GM18861 (cell line): ENCODE results near the gene EMC6.

Experiments
- ATAC-seq: cut with Tn5 transposase; IDR thresholded peaks from one replicate; pipeline ENCODE4 v1.9.1; 2021; ENCODE audit not compliant: unreplicated experiment

Gene EMC6

DNA sequence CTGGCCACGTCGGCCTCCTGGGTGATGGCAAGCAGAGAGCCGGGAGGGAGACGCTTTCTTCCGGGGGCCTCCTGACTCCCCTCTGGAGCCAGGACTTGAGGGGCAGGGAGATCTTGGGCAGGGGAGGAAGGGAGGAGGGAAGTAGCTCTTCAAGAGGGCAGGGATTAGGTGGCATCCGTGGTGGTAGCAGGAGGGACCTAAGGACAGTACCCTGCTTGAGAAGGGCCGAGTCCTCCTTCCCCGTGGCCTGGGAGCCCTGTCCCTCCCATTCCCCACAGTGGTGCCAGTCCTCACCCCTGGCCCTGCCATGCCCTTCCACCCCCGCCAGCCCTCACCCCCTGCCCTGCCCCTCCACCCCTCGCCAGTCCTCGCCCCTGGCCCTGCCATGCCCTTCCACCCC is 12.8 kb upstream of the EMC6 start:
- ATAC-seq, result no peak

DNA sequence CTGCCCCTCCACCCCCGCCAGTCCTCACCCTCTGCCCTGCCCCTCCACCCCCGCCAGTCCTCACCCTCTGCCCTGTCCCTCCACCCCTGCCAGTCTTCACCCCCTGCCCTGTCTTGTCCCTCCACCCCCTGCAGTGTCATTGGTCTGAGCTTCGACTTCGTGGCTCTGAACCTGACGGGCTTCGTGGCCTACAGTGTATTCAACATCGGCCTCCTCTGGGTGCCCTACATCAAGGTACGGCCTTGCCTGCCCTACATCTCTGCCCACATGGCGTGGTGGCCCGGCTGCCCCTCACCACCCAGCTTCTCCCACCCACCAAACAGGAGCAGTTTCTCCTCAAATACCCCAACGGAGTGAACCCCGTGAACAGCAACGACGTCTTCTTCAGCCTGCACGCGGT is 12.3 kb upstream of the EMC6 start:
- ATAC-seq, result no peak

DNA sequence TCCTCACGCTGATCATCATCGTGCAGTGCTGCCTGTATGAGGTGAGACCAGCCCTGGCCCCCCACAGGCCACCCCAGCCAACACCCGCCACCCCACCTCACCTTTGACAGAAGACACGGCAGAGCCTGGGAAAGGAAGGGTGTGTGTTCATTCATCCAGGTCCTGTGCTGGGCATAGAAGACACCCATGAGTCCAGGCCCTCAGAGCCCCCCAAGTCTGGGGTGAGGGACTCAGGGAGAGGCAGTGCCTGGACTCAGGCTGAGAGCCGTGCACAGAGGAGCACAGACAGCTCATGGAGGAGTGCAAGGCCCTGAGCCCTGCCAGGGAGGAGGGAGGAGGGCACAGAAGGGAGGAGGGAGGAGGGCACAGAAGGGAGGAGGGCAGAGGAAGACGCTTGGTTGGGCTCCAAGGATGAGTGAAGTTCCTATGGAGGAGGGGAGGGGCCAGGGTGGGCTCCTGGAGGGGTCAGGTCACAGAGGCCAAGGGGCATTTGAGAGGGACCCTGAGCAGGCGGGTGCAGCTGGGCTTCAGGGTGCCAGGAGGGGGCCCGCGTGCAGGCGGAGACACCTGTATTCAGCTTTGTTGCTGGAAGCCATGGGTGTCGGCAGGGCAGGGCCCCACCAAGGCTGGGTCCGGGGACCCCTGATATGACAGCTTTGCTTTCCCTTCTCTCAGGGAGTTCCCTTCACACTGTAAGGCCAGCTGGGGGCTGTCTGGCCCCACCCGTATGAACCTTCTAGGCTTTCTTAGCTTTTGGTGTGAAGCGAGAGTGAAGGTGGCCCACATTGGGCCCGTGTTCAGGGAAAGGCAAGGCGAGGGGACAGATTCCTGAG is 11.6 kb upstream of the EMC6 start:
- no peak for ATAC-seq

DNA sequence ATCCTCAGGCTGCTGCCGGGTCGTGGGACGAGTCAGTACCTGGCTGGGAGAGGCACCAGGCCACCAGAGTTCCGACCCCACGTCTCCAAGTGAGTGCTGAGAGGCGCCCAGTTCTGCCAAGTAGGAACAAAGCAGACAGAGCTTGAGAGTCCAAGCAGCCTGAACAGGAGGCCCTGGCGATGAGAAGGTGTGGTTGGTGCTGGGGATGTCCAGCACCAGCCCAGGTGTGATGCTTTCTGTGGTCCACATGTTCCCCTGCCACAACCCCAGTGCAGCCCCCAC is 11.1 kb upstream of the EMC6 start:
- ATAC-seq, result no peak

DNA sequence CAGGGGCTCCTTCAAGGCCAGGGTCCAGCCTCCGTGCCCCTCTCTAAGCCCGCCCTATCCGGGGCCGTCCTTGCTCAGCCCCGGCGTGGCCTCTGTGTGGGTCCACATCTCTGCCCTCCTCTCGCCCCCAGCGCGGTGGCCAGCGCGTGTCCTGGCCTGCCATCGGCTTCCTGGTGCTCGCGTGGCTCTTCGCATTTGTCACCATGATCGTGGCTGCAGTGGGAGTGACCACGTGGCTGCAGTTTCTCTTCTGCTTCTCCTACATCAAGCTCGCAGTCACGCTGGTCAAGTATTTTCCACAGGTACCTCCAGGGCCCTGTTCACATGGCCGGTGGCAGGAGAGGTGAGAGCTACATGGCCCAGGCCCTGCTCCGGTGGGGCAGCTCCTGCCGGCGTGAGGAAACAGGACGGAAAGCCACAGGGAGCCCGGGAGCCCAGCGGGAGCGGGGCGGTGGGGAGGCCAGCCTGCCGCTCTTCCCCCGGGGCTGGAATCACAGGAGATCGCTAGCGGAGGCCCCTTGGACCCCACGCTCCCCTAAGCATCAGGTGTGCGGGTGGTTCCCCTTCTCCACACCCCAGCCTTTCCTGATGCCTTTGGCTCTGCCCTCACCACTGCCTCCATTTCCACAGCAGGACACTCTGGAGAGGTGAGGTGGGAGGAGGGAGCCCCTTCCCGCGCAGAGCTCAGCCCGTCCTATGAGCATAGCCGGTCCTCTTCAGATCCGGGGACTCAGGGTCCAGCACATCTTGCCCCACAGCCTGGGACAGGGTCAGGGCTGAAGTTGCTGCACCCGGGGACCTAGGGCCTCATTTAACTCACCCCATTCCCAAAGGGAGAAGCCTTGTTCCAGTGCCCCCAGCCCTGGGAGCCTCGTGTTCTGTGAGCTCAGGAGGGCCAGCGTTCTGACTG is 10.5 kb upstream of the EMC6 start:
- no peak for ATAC-seq

DNA sequence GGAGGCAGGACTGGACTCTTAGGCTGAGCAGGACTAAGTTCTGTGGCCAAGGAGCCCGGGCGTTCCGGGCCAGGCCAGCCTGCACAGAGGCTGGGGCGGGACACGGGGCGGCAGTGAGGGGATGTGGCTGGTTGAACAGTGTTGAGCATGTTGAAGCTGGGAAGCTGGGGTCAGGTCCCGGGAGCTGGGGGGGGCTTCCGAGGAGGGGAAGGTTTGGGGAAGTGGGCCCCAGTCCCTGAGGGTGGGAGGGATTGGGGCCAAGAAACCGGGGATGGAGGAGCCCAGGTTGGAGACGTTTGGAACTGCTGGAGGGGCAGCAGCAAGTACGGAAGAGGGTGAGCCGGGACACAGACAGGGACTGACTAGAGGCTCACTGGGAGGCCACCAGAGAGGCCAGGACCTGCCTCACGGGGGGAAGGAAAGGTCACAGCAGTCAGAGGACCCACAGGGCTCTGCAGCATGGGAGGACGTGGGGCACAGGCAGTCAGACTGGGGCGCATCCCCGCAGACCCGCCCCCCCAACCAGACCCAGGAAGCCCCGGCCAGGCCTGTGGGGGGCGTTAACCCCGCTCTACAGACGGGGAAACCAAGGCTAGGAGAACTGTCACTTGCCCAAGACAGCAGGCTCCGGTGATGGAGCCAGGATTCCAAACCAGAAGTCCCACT is 9.7 kb upstream of the EMC6 start:
- ATAC-seq, result no peak

DNA sequence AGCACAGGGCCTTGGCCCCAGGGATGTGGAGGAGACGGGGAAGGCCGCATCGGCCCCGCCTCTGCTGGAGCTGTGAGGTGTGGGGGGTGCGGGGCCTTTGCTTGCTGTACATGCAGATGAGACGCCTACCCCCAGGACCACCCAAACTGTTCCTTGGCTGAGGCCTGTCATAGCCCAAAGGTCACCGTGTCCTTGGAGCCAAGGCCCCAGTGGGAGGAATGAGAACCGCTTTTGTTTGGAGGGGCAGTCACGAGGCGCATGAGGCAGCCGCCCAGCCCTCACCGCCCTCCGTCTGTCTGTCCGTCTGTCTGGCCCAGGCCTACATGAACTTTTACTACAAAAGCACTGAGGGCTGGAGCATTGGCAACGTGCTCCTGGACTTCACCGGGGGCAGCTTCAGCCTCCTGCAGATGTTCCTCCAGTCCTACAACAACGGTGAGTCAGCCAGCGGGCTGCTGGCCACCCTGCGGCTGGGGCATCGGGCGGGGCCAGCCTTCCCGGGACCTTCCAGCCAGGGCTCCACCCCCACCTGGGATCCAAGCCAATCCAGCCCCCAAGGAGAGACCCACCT is 9.0 kb upstream of the EMC6 start:
- ATAC-seq, result no peak

DNA sequence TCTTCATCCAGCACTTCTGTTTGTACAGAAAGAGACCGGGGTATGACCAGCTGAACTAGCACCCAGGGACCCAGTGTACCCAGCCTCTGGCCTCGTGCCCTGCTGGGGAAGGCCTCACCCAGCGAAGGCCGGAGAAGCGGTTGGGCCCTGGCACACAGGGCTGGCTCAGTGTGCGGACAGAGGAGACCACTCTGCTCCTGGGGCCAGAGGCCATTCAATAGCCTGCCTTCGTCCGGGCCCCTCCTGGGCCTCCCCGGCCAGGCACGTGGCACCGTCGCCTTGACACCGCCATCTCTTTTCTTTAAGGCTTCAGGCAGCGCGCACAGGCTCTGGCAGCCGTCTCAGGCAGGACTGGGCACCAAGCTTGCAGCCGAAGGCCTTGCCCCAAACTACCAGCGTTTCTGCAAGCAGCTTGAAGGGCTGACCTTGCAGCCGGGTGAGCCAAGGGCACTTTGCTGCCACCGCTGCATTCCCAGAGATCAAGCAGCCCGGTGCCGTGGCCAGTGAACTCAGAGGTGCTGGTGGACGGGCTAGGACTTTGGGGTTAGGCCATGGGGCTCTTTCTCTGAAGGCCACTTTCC is 8.2 kb upstream of the EMC6 start:
- no peak for ATAC-seq

DNA sequence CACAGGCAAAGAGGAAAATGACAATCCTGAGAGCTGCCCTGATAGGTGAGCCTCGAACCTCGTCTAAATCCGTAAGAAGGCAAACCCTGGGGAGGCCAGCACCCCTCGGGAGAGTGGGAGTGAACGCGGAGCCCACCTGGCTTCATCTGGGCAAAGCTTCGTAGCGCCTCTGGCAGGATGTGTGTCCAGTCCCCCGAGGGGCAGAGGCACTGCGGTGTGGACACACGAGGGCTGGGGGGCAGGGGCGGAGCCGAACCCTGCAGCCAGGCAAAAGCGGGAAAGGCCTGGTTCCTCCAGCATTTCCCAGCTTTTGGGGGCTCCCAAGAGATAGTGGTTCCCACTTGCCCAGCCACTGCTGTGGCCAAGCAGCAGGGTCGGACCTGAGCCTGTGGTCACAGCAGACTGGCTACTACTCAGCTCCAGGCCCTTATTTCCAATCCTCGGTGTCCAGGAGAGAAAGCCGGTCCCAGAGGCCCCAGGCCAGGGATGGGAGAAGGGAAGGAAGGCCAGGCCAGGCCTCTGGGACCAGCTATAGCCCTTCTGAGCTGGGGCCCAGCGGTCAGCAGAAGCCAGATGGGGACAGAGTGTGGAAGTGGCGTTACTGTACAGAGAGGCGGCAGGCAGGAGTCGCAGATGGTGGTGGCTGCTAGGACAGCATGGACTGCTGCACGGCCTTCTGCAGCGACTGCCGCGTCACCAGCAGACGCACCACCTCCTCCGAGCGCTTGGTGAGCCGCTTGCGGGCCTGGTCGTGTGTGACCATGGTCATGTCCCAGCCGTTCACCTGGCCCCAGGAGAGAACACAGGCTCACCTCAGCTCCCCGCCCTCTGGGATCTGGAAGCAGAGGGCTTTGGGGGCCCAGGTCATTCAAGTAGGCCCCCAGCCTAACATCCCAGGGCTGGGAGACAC is 5.3 kb upstream of the EMC6 start:
- no peak for ATAC-seq

DNA sequence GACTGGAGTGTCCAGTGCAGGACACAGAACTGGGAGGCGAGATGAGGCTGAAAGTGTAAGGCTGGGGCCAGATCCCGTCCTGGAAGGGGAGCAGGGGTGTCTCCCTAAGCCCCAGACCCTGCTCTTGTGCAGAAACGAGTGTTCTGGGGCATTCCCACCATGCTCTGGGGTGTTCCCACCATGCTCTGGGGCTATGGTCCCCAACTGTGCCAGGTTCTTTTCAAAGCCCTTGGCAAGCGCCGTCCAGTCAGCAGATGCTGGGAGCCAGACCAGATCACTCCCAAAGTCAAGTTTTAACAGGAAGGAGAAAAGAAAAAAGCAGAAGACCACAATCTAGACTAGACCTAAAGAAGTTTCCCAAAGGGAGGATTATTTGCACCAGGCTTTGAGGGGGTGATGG is 2.8 kb upstream of the EMC6 start:
- ATAC-seq, result no peak

DNA sequence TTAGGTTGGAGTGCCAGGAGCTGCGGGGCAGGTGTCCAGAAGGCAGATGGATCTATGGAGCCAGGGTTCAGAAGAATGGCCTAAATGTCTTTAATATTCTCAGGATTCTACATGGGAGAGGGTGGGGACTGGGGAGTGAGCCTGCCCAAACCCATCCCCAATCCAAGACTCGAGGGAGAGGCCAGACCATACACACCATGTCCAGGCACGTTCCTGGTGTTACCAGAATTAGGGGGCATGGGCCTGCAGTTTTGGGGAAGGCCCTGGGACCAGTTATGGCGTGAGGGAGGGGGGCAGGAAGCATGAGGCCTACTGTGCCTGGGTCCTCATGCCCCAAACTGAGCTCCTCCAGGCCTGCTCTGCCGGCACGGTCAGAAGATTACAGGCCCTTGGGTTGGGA is 2.1 kb upstream of the EMC6 start:
- no peak for ATAC-seq

DNA sequence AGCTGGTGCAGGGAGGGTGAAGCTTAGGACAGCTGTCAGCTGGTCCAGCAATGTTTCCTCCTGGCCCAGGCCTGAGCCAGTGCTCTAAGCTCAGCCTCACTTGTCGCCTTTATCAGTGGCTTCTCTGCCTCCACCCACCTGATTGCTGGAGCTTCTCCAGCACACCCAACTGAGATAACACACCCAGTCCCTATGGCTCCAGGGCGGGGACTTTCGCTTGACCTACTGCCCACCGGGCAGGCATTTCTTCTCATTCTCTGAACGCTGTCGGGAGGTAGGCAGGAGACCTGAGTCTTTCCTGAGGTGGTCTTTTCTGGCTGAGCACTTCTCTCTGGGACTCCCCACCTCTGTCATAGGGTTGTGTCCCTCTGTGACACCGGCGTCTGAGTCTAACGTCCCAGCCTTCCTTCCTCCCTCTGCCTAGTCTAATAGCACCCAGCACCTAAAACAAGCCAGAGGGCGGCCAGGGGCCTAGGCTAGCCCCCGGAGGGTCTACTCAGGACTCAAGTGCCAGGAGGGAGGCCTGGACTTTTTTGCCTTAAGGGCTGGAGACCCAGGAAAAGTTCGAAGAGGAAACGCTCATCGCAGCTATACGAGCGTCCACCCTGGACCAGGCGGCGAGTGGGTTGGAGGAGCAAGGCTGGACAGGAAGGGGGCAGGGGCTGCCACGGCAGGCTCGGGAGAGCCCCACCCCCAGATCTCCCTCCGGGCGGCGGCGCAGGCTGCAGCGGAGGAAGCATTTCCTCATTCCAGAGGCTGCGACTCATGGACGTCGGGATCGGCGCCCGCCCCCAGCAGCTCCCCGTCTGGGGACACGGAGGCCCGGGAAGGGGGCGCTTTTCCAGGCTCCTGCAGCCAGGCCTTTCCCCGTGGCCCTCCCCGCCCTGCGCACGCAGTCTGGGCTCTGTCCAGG is 990 bp upstream of the EMC6 start:
- ATAC-seq, result no peak

DNA sequence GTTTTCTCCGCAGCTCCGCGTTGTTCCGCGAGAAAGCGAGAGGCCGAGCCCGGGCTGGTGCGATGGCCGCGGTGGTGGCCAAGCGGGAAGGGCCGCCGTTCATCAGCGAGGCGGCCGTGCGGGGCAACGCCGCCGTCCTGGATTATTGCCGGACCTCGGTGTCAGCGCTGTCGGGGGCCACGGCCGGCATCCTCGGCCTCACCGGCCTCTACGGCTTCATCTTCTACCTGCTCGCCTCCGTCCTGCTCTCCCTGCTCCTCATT is 404 bp downstream of the EMC6 start:
- ATAC-seq, result no peak

DNA sequence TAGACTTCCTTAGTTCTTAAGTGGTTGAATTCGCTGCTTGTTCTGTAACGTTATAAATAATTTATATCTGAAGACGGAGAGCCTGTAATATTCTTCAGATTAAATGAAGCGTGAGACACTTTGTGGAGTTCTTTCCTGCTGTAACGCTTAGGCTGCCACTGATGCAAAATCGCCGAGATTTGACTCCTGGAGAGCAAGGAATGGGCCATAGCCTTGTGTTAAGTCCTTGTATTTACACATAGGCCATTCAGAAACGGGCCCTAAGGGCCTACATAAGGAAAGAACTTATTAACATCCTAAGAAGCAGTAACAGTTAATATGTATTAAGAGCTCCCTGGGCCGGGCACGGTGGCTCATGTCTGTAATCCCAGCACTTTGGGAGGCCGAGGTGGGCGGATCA is 936 bp downstream of the EMC6 start:
- no peak for ATAC-seq

DNA sequence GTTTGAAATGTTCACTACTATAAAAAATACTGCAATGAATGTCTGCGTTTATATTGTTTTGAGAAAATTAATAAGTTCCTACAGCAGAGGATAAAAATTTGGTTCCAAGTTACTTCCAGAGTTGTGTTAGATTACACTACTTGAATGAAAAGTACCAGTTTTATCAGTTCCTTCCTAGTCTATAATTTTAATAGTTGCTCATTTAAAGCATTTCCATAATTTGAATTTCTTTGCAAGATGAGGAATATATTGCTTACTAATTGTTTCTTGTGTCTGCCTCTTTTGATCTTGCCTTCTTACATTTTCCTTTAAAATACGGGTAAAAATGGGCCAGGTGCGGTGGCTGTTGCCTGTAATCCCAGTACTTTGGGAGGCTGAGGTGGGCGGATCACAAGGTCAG is 4.0 kb downstream of the EMC6 start:
- no peak for ATAC-seq

DNA sequence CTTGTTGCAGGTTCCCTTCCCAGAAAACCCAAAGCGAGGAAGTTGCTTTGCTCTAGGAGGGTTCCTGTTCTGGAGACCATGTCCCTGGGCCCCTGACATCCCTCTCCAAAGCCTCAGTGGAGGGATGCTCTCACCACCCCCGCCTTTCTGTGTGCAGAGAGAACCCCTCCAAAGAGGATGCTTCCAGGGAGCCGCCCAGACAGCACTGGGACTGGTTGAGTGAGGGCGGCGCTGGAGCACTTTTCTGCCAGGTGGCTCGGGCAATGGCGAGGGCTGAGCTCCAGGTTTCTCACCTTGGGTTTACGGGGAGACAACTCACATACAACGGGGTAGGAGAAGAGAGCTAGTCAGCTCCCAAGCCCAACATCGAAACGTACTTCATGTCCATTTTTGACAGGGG is 7.3 kb downstream of the EMC6 start:
- ATAC-seq, result no peak

DNA sequence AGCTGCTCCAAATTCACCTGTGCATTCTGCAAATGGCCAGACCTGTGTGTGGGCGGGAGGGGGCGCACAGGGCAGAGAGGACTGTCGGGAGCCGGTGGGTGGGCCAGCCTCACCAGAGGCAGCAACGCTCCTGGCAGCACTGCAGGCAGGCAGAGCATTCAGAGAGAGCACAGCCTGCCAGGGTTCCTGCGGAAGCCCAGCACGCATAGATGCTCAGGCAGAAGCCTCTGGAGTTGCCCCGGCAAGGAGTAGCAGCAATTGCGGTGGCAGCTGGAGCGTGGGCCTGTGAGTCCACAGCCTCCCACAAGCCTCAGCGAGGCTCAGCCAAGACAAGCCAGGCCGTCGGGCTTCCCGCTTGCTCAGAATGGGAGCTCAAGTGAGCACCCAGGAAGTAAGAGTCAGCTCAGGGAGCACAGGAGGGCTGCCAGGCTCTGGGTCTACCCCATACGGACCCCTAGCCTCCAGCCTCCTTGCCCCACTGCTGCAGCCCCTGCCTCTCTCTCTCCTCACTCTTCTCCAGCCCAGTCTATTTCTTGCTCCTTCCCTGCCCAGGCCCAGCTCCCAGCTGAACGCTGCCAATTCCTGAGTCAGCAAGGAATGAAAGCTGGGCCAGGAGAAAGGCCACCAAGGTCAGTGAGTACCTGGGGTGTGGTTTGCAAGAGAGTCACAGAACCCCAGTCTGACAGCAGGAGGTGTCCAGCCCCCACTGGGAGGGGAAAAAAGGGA is 9.6 kb downstream of the EMC6 start:
- ATAC-seq, result no peak

DNA sequence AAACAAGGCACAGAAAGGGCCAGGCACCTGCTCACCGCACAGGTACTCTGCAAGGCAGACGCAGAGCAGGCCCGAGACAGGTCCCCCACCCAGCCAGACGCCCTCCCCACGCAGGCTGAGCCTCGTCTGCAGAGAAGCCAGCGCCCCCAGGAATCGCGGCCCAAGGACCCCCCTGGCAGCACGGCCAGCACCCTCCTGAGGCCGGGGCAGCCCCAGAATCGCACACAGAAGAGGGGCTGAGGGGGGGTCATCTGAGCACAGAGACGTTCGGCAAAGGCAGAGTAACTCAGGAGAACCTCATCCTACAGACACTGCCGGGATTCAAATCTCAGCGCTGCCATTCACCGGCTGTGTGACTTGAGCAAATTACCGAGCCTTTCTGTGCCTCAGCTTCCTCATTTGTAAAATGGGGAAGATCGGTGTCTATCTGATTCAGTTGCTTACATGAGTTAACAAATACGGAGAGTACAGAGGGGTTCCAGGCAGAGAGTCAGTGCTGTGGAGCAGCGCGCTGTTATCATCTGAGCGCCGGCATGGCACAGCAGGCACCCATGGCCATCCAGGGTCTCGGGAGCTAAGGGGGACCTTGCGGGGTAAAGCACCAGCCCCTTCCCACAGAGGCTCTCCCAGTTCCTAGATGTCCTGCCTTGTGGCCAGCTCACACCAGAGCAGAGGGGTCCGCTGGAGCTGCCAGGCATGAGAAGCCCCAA is 10.4 kb downstream of the EMC6 start:
- no peak for ATAC-seq
